Esophagus squamous epithelium (tissue), 4 donors: ENCODE results near the gene ITGAX.

Source experiments
- CTCF ChIP-seq, 6 experiments: fragments of 450-650 bp in 4 of 6; fragments of 200-600 bp in 2 of 6; sonication (generic) in 2 of 6; IDR thresholded peaks; one replicate each; pipeline ENCODE4 v1.5.1; 2016 to 2019; ENCODE audit warnings: antibody characterized with exemption in 6 of 6, mild to moderate bottlenecking in 4 of 6, moderate library complexity in 4 of 6
- POLR2A ChIP-seq, 4 donors: fragments of 450-650 bp; IDR thresholded peaks; one replicate each; pipeline ENCODE4 v1.6.1; 2017; ENCODE audit warnings: antibody characterized with exemption in 4 of 4, mild to moderate bottlenecking in 4 of 4, moderate library complexity in 3 of 4

GRCh38 chr16:31330553-31330890 is 24.5 kb upstream of the ITGAX start:
- TF ChIP-seq CTCF (IDR thresholded peaks at IDR 0.05) (no peak), POLR2A (IDR thresholded peaks at IDR 0.05) (no peak)
